IPS DF 4.7 (cell line): ENCODE measurements around the gene USP49.
"Not testable (repeated sequence)": the region's sequence is repeated elsewhere in the genome, so short reads cannot be mapped to it uniquely, and the experiment has no call there.

Source experiments
- DNase-seq: peaks from one replicate; pipeline ENCODE4 v3.0.0-alpha.2; 2013; ENCODE audit warnings: low spot score; ENCODE audit errors: extremely low read depth

The USP49 gene

DNA sequence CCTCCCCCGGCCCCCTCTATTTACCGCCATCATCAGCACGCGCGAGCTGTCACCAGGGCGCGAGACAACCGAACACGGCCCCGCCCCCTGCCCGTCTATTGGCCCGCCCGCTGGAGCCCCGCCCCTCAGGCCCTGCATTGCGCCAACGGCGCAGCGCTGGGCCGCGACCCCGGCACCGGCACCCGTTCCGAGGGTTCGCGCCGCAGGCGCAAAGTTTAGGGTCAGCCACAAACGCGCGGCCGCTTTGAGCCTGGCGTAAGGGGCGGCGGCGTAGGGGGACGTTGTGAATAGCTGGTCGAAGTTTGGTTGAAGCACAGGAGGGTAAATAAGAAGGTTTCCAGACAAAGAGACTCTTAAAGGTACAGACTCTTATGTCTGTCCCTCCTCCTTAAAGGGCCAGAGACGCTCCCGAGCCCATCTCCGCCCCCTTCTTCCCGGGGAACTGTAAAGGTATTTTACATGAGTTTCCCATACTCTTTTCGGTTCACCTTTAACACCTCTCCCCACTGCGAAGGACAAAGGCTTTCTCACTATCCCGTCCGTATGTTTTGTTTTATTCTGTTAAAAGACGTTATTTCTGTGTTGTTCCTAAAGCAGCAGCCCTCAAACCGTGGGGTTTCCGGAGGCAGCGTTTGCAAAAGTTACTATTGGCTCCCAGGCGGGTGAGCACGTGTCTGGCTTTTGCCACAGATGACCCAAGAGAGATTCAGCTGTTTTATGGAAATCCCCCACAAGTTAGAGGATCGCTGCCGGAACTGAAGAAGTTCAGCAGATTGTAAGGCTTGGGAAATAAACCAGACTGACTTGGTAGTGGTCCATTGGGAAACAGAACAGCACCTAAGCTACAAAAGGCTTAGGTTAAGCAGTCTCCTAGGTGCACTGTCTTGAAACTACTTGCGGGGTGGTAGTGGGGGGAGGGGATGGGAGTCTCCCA is at the start of gene USP49:
Gene USP49 (minus strand): TSS at position 76 of the 934 bp plus-strand sequence. CDS start 88,392 bp downstream, outside the sequence.
- no peak for DNase-seq

DNA sequence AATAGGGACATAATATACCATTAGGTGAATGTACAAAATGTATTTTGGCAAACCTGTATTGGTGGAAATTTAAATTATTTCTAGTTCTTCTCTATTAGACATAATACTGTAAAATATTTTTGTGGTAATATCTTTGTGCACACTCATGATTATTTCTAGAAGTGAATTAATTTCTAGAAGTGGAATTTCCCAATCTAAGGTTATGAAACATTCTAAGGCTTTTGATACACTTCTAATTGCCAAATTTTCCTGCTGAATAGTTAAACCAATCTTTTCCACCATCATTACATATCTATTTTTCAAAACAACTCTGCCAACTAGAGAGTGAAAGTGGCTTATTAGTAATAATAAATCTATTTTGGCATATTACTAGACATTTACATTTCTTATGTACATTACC is 48.3 kb upstream of the USP49 start:
- DNase-seq, result no peak

DNA sequence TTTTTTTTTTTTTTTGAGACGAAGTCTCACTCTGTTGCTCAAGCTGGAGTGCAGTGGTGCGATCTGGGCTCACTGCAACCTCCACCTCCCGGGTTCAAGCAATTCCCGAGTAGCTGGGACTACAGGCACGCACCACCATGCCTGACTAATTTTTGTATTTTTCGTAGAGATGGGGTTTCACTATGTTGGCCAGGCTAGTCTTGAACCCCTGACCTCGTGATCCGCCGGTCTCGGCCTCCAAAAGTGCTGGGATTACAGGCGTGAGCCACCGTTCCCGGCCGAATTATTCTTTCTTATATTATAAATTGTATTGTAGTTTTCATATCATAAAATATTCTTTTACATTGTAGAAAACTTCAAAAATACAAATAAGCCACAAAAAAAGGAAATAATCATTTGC is 47.7 kb upstream of the USP49 start:
- not testable (repeated sequence) for DNase-seq

DNA sequence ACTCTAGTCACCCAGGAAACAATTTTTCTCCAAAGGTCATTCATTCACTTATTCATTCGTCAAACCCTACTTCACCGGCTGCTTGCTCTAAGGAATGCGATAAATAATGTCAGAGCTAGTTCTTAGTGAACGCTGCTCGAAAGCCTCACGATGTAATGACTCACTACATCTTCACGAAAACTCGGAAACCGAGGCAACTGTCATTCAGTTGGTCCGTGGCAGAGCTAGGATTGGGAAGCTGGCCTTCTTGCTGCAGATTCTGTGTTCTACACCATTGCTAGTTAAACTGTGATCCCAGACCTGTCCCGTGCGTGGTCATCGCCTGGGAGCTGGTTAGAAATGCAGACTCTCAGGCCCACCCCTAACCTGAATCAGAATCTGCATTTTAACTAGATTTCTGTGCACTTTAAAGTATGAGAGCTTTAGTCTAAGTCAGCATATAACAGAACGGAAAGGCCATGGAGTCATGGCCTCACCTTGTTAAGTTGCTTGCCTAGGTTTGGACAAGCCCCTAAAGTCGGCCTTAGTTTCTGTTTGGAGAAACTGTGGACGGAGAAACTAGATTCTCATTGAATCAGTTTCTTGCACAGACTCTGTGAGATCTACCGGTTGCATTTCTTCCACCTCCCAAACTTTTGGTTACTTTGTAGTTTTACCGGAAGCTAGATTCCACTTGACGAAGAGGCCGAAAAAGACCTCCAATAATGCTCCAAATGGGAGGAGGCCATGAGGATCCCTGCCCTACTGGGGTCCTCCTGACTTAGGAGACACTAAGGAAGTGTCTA is 47.1 kb upstream of the USP49 start:
- no peak for DNase-seq

DNA sequence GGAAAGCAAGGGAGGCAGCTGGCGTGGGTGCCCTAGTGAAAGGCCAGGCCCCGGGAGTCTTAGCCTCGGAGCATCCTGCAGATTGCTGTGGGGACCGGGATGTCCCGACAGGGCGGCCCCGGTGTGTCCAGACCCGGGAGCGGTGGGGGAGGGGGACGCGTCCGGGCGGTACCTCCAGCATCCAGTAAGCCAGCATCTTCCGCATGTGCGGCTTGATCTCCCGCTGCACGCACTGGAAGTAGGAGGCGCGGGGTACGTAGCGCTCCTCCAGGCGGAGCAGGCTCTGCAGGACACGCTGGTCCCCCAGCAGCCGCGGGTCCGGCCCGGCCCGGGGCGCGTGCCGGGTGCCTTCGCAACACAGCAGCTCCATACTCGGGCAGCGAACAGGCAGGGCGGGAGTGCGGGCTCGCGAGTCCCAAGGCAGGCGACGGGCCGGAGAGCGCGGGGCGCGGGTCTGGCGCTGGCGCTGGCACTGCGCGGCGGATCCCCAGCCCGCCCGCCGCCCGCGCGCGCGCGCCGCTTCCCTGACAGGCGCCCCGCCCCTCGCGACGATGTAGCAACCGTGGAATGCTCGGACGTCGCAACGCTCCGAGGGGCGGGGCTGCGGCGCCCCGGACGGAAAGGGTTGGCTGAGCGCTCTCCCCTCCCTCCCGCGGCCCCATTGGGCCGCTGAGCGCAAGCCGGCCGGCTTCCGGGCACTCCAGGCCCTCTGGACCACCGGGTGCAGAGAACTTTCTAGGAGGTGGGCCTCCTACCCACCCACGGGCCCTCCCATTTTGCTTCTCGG is 46.3 kb upstream of the USP49 start, which contains the start of gene CCND3:
Gene CCND3 (minus strand): TSS at position 529 of the 787 bp plus-strand sequence. CDS start 159 bp downstream, at position 370.
- DNase-seq, result no peak

DNA sequence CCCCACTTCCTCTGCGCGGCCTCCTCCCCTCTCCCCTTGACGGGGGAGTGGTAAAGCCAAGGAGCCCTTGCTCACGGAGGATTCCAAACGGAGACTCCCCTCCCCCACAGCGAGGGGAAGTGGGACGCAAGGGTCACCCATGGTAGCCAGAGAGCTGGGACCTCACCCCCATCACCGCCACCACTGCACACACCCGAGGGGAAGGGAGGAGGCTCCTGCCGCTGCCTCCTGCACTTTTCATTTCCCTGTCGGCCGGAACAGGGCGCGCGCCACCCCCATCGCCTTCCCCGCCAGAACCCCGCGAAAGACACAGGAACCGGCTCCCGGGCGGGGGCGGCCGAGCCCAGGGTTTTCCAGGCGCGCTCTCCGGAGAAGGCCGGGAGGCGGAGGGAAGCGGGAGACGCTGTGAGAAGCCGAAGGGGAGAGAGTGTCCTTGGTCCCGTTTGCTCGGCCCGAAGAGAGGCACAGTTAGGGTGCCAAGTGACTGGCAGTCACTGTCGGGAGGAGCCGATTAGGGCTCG is 45.6 kb upstream of the USP49 start:
- no peak for DNase-seq

DNA sequence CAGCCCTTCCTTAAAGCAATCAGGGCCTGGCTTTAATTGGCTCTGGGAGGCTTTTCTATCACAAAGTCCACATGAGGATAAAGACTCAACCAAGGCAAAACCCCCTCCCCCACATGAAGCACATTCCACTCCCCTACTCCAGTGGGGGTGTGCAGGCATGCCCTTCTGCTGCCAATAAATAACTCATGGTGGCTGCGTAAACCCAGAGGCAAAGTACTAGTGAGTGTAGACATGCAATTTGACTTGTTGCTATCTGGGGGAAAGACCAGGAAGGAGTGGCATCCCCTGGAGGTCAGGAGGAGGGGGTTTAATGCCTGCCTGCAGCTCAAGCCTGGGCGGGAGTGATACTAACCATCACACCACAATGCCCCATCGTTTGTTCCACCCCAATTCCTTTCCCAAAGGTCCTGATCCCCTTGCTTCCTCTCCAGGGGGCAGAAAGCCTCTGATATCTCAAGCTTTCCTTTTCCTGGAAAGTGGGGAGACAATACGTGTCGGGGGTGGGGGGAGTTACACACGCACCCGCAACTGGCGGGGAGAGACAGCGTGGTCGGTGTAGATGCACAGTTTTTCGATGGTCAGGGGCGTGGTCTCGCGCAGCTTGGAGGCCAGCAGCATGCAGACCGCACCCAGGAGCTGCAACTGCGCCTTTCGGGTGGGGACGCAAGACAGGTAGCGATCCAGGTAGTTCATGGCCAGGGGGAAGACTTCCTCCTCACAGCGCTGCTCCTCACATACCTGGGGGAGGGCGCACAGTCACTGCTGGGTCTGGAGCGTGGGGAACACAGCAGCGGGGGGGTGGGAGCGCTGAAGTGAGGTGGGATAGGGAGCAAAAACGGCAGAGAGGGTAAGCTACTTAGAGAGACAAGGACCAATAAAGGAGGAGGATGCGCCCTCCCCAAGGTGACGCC is 44.9 kb upstream of the USP49 start:
- no peak for DNase-seq

DNA sequence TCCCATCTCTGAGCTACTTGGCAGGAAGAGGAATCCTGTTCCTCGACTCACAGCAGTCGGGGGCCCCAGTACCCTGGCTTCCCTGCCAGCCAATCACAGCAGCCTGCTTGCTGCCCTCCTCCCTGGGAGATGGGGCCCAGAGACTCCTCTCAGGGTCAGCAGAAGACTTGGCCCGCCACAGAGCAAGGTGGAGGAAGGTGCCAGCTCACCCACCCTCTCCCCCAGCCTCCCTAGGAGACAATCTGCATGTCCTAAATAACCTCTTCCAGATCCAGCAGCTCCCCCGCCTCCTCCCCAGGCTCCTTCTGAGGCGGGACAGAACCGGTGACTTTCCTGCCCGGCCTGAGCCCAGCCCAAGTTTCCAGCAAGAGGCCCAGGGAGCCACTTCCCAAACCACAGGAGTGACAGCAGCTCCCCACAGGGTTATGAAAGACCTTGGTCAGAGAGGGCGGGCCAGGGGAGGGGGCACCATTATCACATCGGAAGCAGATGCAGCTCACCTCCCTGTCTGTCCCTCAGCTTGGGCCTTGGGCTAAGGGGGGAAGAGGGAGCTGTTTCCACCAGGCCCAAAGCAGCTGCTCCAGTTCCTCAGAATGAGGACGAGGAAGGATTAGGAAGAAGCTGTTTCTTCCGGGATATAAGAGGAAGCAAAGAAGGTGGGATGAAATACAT is 44.1 kb upstream of the USP49 start:
- no peak for DNase-seq

DNA sequence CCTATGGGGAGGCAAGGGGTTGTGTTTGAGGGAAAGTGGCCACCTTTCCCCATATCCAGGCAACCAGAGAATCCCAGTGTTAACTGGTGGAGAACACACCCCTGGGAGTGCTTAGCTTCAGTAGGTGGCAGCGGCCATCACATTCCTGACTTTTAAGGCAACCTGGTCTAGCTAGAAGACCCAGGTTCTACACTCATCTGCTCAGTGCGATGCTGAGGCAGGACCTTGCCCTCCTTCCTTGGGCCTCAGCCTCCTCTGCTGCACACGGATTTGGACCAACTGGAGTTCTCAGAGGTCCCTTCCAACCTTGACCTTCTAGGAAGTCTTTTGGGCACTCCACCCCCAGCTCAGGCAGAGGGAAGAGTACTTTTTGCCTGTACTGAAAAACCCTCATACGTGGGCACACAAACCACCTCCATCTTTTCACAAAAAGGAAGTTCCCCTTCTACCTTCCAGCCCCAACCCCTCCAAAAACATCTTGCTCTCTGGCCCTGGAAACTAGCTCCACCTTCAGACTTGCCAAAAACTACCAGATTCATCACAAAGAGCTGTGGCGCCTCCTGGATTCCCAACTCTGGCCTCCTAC is 43.5 kb upstream of the USP49 start:
- DNase-seq, result no peak

DNA sequence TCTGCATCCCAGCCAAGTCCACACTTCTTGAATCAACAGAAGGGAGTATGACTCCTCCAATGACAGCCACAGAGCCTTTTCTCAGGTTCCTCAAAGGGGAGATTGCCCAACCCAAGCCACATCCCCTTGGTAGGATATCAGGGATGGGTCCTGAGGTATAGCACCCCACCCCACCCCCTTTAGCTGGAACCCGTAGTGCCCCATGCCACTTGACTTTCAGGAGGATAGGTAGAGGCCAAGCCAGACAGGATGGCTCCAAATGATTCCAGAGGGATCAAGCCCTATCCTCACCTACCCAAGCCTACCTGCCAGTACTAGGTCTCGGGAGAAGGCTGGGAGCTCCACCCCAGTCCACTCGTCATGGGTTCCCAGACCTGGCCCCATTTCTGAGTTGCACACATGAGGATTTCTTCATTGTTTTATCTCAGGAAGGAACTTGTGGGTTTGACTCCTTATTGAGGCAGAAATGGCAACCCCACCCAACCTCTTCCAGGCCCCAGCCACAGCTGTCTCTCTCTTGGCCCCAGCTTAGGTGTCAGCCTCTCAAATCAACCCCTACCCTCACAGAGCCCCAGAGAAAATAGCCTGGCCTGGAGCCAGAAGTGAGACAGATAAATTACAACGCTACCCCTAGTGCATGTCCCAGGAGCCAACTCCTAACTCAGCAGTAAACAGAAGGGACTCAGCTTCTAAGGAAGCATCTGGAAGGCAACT is 42.8 kb upstream of the USP49 start:
- DNase-seq, result no peak

DNA sequence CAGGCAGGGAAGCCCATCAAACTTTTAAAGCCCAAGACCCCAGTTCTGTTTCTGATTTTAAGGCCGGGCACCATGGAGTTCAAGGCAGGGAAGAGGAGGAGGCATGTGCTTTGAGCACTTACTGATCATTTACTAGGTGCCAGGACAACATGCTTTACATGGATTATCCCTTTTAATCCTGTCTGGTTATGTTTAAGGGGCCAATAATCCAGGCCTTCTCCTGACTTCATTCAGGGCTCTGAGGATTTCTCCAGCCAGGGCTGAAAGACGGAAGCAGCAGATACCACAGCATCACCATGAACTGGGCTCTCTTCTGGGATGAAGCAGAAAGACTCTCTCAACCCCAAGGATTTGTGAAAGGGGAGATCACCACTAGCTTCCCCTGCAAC is 42.3 kb upstream of the USP49 start:
- DNase-seq, result no peak

DNA sequence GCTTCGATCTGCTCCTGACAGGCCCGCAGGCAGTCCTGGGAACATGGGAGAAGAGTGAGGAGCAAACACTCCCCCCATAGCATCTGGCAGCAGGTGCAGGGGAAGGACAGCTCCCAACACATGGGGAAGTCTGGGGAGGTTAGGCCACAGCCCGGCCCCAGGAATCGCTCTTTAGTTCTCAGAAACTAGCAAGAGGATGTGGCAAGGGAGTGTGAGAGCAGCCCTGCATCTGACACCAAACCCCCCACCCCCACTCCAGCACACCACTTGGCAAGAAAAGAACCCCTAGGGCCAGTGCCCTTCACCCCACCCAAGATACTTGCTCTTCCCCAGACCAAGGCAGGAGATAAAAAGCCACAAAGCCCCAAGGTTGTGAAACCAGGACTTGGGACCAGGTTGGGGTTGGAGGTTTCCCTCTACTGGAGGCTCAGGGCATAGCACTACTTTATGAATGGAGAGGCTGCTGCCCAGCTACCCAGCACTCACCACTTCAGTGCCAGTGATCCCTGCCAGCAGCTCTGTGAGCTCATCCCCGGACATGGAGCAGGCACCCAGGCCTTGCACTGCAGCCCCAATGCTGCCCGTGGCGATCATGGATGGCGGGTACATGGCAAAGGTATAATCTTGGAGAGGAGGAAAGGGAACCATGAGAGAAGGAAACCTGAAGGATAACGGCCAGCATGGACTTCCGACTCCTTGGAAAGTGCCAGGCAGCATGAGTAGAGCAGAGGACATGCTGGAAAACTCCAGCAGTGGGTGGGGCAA is 41.1 kb upstream of the USP49 start:
- peak; percentile 80 for DNase-seq

DNA sequence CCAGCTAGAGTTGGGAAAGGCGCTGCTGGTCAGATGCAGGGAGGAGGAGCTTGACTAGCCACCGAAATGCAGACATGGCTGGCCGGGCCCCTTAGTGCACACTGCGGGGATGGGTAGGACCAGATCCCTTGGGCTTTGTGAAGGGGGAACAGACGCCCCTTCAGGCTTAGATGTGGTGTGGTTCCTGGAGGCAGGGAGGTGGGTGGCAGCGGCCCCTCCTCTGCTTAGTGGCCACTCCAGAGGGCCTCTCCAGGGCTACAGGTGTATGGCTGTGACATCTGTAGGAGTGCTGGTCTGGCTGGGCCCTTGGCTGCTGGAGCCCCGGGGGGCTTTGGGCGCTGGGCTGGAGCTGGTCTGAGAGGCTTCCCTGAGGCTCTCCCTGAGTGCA is 40.5 kb upstream of the USP49 start:
- DNase-seq, result no peak

DNA sequence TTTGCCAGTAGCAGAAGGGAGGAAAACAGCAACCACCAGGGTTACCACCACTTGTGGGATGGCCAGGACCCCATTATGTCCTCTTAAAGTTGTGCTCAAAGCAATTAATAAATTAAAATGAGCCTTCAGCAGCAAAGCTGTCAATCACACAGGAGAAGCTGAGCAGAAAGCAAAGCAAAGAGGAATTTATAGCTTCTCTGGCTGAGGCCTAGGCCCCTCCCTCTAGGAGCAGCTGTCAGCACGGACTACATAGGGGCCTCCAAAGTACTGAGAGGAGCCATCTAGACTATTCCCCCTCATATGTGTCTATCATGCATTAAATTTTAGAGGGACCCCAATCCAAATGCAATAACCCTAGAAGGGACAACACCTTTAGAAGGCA is 40.0 kb upstream of the USP49 start:
- no peak for DNase-seq

DNA sequence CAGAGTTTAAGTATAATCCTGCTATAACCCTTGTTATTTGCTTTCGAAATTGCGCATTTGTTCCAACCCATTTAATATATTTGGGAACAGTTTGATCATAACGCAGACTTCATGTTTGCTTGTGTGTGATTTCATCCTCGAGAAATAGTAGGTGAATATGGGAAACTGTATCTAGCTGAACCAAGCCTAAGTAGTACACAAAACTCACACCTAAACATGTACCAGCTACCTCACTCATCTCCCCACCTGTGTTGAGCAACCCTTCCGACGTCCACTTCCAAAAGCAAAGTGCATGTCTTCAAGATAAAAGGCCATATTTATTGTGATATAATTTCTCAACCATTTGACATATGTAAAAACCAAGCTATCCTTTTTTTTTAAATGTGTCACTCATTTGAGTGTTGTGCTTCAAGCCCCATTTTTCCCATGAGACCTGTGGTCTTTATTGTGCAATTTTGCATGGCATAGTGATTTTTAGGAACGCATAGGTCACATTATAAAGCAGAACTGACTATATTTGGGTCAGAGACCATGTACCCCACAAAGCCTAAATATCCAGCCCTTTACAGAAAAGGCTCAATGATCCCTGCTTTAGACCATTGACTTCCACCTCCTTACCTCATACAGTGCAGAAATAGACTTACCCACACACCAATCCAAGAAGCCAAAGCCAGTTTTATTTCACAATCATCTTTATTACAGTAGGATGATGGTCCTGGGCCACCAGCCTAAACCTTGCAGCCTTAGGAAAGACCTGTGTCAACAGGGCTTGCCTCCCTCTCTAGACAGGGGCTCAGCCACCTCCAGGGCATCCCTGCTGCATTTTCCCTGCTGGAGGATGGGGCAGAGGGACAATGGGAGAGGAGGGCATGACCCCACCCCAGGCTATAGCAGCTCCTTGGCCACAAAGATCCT is 39.4 kb upstream of the USP49 start:
- DNase-seq, result no peak

DNA sequence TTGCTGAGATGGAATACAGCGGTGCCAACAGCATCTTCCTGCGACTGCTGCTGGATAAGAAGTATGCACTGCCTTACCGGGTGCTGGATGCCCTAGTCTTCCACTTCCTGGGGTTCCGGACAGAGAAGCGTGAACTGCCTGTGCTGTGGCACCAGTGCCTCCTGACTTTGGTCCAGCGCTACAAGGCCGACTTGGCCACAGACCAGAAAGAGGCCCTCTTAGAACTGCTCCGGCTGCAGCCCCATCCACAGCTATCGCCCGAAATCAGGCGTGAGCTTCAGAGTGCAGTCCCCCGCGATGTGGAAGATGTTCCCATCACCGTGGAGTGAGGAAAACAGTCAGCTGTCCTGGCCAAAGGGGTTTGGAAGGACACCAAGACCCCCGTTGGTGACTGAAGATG is 37.2 kb upstream of the USP49 start:
- no peak for DNase-seq

DNA sequence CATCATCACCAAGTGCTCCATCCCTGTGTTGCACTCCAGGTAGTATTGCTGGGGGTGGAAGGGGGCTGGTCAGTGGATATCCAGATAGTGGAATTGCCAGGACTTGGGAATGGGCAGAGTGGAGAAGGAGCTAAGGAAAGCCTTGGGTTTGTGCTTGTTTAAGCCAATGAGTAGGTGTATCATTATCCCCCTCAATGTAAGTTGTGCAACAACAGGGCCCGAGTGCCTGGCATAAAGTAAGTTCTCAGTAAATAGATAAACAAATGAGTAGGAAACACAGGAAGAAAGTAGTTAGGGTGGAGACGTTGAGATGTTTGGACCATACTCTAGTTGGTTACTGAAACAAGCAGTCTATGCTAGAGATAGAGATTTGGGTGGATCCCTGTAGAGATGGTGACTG is 36.6 kb upstream of the USP49 start:
- DNase-seq, result no peak
